ENCODE results near the gene GPX4. TPM values are rescaled to one million over a fixed set of nuclear protein-coding genes. Genes with fewer than 3 reads are reported as not detected.

GPX4 gene
- total and polyA plus RNA-seq, 10 of the 15 experiments (the other 5 are each of a cell fraction or from before 2014, with no cell fraction given) = 33.3 to 749 (median 297) TPM

DNA sequence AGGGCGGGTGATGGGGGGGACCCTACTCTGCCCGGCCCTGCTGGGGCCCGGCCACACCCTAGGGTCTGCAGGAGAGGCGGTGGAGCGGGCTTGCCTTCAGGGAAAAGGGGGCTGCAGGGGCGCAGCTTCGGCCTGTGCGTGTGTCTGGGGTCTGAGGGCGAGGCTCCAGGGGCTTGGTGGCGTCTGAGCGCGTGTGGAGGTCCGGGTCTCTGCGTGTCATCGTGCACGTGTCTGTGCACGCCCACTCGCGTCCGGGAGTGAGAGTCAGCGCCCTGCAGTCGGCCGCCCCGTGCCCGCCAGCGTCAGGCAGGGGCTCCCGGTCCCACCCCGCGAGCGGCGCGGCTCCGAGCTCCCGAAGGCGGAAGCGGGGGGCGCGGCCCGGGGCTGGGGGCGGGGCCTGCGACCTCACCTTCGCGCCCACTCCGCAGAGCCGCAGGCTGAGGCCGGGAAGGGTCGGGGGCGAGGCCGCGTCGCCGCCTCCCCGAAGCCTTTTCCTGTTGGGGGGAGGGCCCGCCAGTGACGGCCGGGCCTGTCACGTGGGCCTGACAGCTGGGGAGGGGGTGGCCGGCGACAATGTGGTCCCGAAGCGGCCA is 37.0 kb upstream of the GPX4 start, which contains the start of gene ARHGAP45:
Gene ARHGAP45 (plus strand): TSS at position 420 of the 593 bp plus-strand sequence. CDS start 239 bp downstream, outside the sequence.
- no peaks in the 10 kb centered on the region for H3K9me3 ChIP-seq (replicated peaks; ENCODE audit: control insufficient read depth, insufficient read depth, low read length)
- peak within 1 kb of the TSS; percentile 98 for H3K4me3 ChIP-seq
- no peaks in the 10 kb centered on the region for H4K20me1 ChIP-seq (ENCODE audit: control insufficient read depth, insufficient read depth)
- DNase-seq (ENCODE audit: low read depth, low spot score) = no peak
- POLR2A ChIA-PET = interaction anchor here (0.7 to 3.0 kb wide), 19 partner anchors 10 to 274 kb away, joined by 3 to 45 read pairs (median 5); partner anchors contain the start of genes ABCA7, CIRBP, CNN2 and GPX4
- no TSS peak for BruUV-seq (replicated peaks)
- RAD21 ChIA-PET (ENCODE audit: unreplicated experiment) = interaction anchor here (1.0 to 2.4 kb wide), 19 partner anchors 9 to 199 kb away, joined by 3 to 19 read pairs (median 5); partner anchors contain the start of genes ABCA7, CNN2 and RNU6-2
- peak; percentile 56 for ATAC-seq
- H3K4me1 ChIP-seq (ENCODE audit: control insufficient read depth, insufficient read depth, low read length) = peaks cover 17% of the 10 kb centered on the region
- SMC1A ChIA-PET (ENCODE audit: uncharacterized antibody, unreplicated experiment) = interaction anchor here (0.9 to 2.1 kb wide), 9 partner anchors 9 to 109 kb away, joined by 3 to 12 read pairs (median 4); partner anchors contain the start of gene GPX4
- intact Hi-C loops (cut with micrococcal nuclease; ENCODE audit: unreplicated experiment) (no loop called here), in situ Hi-C loops (cut with MboI) (no loop called here)
- H3K27me3 ChIP-seq (replicated peaks in 1 of 2; ENCODE audit: control insufficient read depth in 2 of 2, insufficient read depth in 2 of 2, low read length in 1 of 2) = no peaks in the 10 kb centered on the region
- H3K36me3 ChIP-seq (ENCODE audit: control insufficient read depth in 2 of 2, insufficient read depth in 2 of 2, low read length in 1 of 2) = peaks cover 0 to 7% of the 10 kb centered on the region in 2 experiments; a peak in 2 of 4 replicates
- H3K4me2 ChIP-seq (ENCODE audit: control insufficient read depth, insufficient read depth) = peak within 1 kb of the TSS; percentile 85
- peak within 1 kb of the TSS; percentile 90 for H3K9ac ChIP-seq (ENCODE audit: control insufficient read depth, insufficient read depth, low read length)
- CTCF ChIA-PET = interaction anchor here (0.8 to 2.2 kb wide), 9 partner anchors 10 to 203 kb away, joined by 3 to 14 read pairs (median 4); no protein-coding TSS in a partner anchor
- WGBS (ENCODE audit: insufficient coverage, insufficient replicate concordance, low lambda C conversion rate, missing lambda C conversion rate) = under 1% methylated on average over 52 of the region's 61 CpGs
- H2AFZ ChIP-seq (ENCODE audit: control insufficient read depth, low read depth, low read length) = peak within 1 kb of the TSS; percentile 13; the same call in 1 of the 2 replicates
- H3K79me2 ChIP-seq (ENCODE audit: control insufficient read depth, insufficient read depth, low read length) = peaks cover 35% of the 10 kb centered on the region
- peak within 1 kb of the TSS; percentile 95 for H3K27ac ChIP-seq (ENCODE audit: control insufficient read depth, insufficient read depth)
- no peak for FAIRE-seq
- TF ChIP-seq, protein P1, sequence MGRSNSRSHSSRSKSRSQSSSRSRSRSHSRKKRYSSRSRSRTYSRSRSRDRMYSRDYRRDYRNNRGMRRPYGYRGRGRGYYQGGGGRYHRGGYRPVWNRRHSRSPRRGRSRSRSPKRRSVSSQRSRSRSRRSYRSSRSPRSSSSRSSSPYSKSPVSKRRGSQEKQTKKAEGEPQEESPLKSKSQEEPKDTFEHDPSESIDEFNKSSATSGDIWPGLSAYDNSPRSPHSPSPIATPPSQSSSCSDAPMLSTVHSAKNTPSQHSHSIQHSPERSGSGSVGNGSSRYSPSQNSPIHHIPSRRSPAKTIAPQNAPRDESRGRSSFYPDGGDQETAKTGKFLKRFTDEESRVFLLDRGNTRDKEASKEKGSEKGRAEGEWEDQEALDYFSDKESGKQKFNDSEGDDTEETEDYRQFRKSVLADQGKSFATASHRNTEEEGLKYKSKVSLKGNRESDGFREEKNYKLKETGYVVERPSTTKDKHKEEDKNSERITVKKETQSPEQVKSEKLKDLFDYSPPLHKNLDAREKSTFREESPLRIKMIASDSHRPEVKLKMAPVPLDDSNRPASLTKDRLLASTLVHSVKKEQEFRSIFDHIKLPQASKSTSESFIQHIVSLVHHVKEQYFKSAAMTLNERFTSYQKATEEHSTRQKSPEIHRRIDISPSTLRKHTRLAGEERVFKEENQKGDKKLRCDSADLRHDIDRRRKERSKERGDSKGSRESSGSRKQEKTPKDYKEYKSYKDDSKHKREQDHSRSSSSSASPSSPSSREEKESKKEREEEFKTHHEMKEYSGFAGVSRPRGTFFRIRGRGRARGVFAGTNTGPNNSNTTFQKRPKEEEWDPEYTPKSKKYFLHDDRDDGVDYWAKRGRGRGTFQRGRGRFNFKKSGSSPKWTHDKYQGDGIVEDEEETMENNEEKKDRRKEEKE (IDR thresholded peaks at IDR 0.05) = no peak
- TF ChIP-seq, protein P2, sequence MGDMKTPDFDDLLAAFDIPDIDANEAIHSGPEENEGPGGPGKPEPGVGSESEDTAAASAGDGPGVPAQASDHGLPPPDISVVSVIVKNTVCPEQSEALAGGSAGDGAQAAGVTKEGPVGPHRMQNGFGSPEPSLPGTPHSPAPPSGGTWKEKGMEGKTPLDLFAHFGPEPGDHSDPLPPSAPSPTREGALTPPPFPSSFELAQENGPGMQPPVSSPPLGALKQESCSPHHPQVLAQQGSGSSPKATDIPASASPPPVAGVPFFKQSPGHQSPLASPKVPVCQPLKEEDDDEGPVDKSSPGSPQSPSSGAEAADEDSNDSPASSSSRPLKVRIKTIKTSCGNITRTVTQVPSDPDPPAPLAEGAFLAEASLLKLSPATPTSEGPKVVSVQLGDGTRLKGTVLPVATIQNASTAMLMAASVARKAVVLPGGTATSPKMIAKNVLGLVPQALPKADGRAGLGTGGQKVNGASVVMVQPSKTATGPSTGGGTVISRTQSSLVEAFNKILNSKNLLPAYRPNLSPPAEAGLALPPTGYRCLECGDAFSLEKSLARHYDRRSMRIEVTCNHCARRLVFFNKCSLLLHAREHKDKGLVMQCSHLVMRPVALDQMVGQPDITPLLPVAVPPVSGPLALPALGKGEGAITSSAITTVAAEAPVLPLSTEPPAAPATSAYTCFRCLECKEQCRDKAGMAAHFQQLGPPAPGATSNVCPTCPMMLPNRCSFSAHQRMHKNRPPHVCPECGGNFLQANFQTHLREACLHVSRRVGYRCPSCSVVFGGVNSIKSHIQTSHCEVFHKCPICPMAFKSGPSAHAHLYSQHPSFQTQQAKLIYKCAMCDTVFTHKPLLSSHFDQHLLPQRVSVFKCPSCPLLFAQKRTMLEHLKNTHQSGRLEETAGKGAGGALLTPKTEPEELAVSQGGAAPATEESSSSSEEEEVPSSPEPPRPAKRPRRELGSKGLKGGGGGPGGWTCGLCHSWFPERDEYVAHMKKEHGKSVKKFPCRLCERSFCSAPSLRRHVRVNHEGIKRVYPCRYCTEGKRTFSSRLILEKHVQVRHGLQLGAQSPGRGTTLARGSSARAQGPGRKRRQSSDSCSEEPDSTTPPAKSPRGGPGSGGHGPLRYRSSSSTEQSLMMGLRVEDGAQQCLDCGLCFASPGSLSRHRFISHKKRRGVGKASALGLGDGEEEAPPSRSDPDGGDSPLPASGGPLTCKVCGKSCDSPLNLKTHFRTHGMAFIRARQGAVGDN (IDR thresholded peaks at IDR 0.05) = no peak; the same call in 1 of the 2 replicates
- no peak for TF ChIP-seq MYC (IDR thresholded peaks at IDR 0.05; ENCODE audit: insufficient read depth, insufficient read length, insufficient replicate concordance, low read length, severe bottlenecking)
- TF ChIP-seq RAD51 (IDR thresholded peaks at IDR 0.05) = peak; percentile 68
- no peak for TF ChIP-seq CHD1 (IDR thresholded peaks at IDR 0.05; ENCODE audit: low read depth, low read length)
- TF ChIP-seq ESRRA (IDR thresholded peaks at IDR 0.05; ENCODE audit: low read length) = no peak
- TF ChIP-seq, protein P3, sequence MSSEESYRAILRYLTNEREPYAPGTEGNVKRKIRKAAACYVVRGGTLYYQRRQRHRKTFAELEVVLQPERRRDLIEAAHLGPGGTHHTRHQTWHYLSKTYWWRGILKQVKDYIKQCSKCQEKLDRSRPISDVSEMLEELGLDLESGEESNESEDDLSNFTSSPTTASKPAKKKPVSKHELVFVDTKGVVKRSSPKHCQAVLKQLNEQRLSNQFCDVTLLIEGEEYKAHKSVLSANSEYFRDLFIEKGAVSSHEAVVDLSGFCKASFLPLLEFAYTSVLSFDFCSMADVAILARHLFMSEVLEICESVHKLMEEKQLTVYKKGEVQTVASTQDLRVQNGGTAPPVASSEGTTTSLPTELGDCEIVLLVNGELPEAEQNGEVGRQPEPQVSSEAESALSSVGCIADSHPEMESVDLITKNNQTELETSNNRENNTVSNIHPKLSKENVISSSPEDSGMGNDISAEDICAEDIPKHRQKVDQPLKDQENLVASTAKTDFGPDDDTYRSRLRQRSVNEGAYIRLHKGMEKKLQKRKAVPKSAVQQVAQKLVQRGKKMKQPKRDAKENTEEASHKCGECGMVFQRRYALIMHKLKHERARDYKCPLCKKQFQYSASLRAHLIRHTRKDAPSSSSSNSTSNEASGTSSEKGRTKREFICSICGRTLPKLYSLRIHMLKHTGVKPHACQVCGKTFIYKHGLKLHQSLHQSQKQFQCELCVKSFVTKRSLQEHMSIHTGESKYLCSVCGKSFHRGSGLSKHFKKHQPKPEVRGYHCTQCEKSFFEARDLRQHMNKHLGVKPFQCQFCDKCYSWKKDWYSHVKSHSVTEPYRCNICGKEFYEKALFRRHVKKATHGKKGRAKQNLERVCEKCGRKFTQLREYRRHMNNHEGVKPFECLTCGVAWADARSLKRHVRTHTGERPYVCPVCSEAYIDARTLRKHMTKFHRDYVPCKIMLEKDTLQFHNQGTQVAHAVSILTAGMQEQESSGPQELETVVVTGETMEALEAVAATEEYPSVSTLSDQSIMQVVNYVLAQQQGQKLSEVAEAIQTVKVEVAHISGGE (CRISPR knock-in tag; IDR thresholded peaks at IDR 0.05) = no peak
- TF ChIP-seq RB1 (IDR thresholded peaks at IDR 0.05; ENCODE audit: borderline replicate concordance) = 0 out of 2 replicates have a peak, but pooled peaks have one; percentile 7
- TF ChIP-seq, protein P4, sequence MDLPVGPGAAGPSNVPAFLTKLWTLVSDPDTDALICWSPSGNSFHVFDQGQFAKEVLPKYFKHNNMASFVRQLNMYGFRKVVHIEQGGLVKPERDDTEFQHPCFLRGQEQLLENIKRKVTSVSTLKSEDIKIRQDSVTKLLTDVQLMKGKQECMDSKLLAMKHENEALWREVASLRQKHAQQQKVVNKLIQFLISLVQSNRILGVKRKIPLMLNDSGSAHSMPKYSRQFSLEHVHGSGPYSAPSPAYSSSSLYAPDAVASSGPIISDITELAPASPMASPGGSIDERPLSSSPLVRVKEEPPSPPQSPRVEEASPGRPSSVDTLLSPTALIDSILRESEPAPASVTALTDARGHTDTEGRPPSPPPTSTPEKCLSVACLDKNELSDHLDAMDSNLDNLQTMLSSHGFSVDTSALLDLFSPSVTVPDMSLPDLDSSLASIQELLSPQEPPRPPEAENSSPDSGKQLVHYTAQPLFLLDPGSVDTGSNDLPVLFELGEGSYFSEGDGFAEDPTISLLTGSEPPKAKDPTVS (IDR thresholded peaks at IDR 0.05; ENCODE audit: low read depth, low read length) = no peak
- TF ChIP-seq SRF (IDR thresholded peaks at IDR 0.05; ENCODE audit: low read depth in 2 of 2, low read length in 2 of 2) = no peak
